ENCODE data around the gene OR6A2.

Gene OR6A2

DNA sequence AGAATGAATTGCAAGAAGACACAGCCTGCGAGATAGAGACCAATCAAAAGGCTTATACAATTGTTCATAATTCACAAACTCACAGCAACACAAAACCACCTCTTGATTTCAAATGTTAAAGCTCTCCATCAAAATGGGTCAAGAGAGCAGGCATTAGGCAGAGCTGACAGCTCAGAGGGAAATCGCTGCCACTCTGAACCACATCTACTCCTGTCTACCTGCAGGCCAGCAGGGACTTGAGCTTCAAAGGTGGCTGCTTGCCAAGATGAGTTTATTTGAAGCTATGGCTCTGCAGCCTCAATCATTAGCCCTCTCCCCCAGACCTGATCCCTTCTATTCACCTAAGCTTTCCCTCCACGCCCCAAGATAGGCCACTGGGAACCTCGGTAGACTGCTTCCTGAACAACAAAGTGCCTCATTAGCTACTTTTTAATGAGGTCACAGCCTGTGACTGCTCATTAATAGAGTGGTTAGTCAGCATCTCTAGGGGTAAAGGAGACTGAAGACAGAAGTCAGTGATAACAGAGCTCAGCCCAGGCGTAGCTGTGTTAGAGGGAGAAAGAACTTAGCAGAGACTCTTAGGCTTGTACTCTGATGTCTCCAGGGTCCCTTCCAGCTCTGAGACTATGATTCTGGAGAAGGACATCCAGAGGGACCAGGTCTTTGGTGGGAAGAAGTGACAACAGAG lies 24.8 kb upstream of the OR6A2 start:
- Histone ChIP-seq H3K27me3 (ENCODE audit: insufficient read depth, low read length, poor library complexity, severe bottlenecking) (no peaks in the 10 kb centered on the region), H3K36me3 (ENCODE audit: insufficient read depth, low read length) (no peaks in the 10 kb centered on the region), H3K9me3 (ENCODE audit: insufficient read depth, low read depth, low read length) (no peaks in the 10 kb centered on the region), H3F3A (ENCODE audit: low read depth) (no peaks in the 10 kb centered on the region), H3K4me2 (ENCODE audit: low read depth, low read length, poor library complexity, severe bottlenecking) (no peak overlapping the region), H3K9me2 (replicated peaks; ENCODE audit: low read depth, low read length) (no peaks in the 10 kb centered on the region), H3K4me3 (ENCODE audit: low read length, poor library complexity, severe bottlenecking) (no peak overlapping the region), H3K79me2 (ENCODE audit: insufficient read depth, low read length) (no peaks in the 10 kb centered on the region), H2AFZ (ENCODE audit: low read length) (no peak overlapping the region), H4K20me1 (ENCODE audit: insufficient read depth, low read length, poor library complexity, severe bottlenecking) (no peaks in the 10 kb centered on the region), H3K9ac (ENCODE audit: low read depth, low read length, poor library complexity, severe bottlenecking) (no peak overlapping the region), H3K4me1 (ENCODE audit: insufficient read depth, low read length, poor library complexity, severe bottlenecking) (no peaks in the 10 kb centered on the region)
- TF ChIP-seq EZH2phosphoT487 (IDR thresholded peaks at IDR 0.05; ENCODE audit: borderline replicate concordance), result no peak
- TF ChIP-seq CTCF (conservative IDR thresholded peaks at IDR 0.05; ENCODE audit: low read length), result no peak

DNA sequence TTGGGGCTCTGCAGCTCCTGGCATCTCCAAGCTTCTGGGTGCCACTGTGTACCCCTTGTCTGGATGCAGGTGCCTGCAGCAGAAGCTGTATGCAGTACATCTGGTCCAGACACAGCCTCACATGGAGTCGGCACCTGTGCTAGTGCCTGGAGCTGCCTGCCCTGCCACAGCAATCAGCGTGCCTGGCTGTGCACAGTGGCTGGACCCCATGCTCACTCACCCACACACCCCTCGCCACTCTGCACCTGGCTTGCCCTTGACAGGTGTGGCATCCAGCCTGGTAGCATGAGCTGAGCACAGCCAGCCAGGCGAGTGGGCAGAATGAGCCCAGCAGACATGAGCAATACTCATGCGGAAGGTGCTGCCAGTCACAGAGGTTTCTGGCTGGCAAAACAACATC lies 19.5 kb upstream of the OR6A2 start:
- Histone ChIP-seq H3F3A (ENCODE audit: low read depth) (no peaks in the 10 kb centered on the region), H3K4me3 (ENCODE audit: low read length, poor library complexity, severe bottlenecking) (no peak overlapping the region), H3K9me2 (replicated peaks; ENCODE audit: low read depth, low read length) (no peaks in the 10 kb centered on the region), H4K20me1 (ENCODE audit: insufficient read depth, low read length, poor library complexity, severe bottlenecking) (no peaks in the 10 kb centered on the region), H3K4me1 (ENCODE audit: insufficient read depth, low read length, poor library complexity, severe bottlenecking) (no peaks in the 10 kb centered on the region), H3K36me3 (ENCODE audit: insufficient read depth, low read length) (no peaks in the 10 kb centered on the region), H3K4me2 (ENCODE audit: low read depth, low read length, poor library complexity, severe bottlenecking) (no peak overlapping the region), H3K27me3 (ENCODE audit: insufficient read depth, low read length, poor library complexity, severe bottlenecking) (no peaks in the 10 kb centered on the region), H3K9ac (ENCODE audit: low read depth, low read length, poor library complexity, severe bottlenecking) (no peak overlapping the region), H3K79me2 (ENCODE audit: insufficient read depth, low read length) (no peaks in the 10 kb centered on the region), H2AFZ (ENCODE audit: low read length) (no peak overlapping the region), H3K9me3 (ENCODE audit: insufficient read depth, low read depth, low read length) (peaks cover 6% of the 10 kb centered on the region; the same call in 1 of the 2 replicates)
- no peak for TF ChIP-seq EZH2phosphoT487 (IDR thresholded peaks at IDR 0.05; ENCODE audit: borderline replicate concordance)
- TF ChIP-seq CTCF (conservative IDR thresholded peaks at IDR 0.05; ENCODE audit: low read length), result no peak

DNA sequence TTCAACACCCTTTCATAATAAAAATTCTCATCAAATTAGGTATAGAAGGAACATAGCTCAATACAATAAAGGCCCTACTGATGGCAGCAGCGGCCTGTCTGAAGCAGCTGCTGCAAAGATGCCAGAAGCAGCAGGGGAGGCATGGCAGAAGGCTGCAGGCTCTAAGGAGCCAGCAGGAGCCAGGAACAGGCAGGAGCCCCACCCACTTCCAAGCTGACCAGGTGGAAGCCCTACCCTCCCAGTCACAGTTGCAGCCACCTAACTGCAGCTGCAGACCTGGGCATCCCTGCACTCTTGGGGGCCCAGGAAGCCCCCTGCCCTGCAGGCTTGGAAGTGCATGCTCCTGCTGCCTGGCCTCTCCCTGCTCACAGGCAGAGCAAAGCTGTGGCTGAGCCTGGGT lies 18.2 kb upstream of the OR6A2 start:
- H3K4me1 ChIP-seq (ENCODE audit: insufficient read depth, low read length, poor library complexity, severe bottlenecking), result no peaks in the 10 kb centered on the region
- no peak overlapping the region for H3K9ac ChIP-seq (ENCODE audit: low read depth, low read length, poor library complexity, severe bottlenecking)
- no peak for TF ChIP-seq EZH2phosphoT487 (IDR thresholded peaks at IDR 0.05; ENCODE audit: borderline replicate concordance)
- no peak for TF ChIP-seq CTCF (conservative IDR thresholded peaks at IDR 0.05; ENCODE audit: low read length)

More for the DNA sequence above, 18.2 kb upstream of the OR6A2 start:
- peaks cover 6% of the 10 kb centered on the region; the same call in 1 of the 2 replicates for H3K9me3 ChIP-seq (ENCODE audit: insufficient read depth, low read depth, low read length)
- no peaks in the 10 kb centered on the region for H3K36me3 ChIP-seq (ENCODE audit: insufficient read depth, low read length)
- no peaks in the 10 kb centered on the region for H3K79me2 ChIP-seq (ENCODE audit: insufficient read depth, low read length)
- no peaks in the 10 kb centered on the region for H3K27me3 ChIP-seq (ENCODE audit: insufficient read depth, low read length, poor library complexity, severe bottlenecking)
- no peak overlapping the region for H3K4me2 ChIP-seq (ENCODE audit: low read depth, low read length, poor library complexity, severe bottlenecking)
- H2AFZ ChIP-seq (ENCODE audit: low read length), result no peak overlapping the region
- H4K20me1 ChIP-seq (ENCODE audit: insufficient read depth, low read length, poor library complexity, severe bottlenecking), result no peaks in the 10 kb centered on the region
- H3K9me2 ChIP-seq (replicated peaks; ENCODE audit: low read depth, low read length), result no peaks in the 10 kb centered on the region
- no peaks in the 10 kb centered on the region for H3F3A ChIP-seq (ENCODE audit: low read depth)
- H3K4me3 ChIP-seq (ENCODE audit: low read length, poor library complexity, severe bottlenecking), result no peak overlapping the region

Data from Loucy (cell line).